ENCODE measurements around the gene NR4A1. TPM values are rescaled to one million over a fixed set of nuclear protein-coding genes. Genes with fewer than 3 reads are reported as not detected.

Gene NR4A1
- total and polyA plus RNA-seq, 2 of the 13 experiments (the other 11 are each of a cell fraction or from before 2014, with no cell fraction given), result 5.7 to 15.2 TPM

- CTCF ChIA-PET (ENCODE audit: low intra/inter-chr PET ratio, low total read pairs), result no interaction called here
- in situ Hi-C loops (cut with HindIII; ENCODE audit: extremely low pct_ligation_motif_present, low pct_unique_long_range_greater_than_20kb), result no loop called here
- BruUV-seq (replicated peaks), result no TSS peak
Measured at GRCh38 chr12:52096332-52097044, 45.2 kb downstream of the NR4A1 start.

GRCh38 chr12:52097045-52097666 lies 45.9 kb downstream of the NR4A1 start:
- H3K79me2 ChIP-seq (ENCODE audit: insufficient read depth, low read length), result no peaks in the 10 kb centered on the region
- H3K9me3 ChIP-seq (ENCODE audit: low read length), result no peaks in the 10 kb centered on the region
- BruUV-seq (replicated peaks), result no TSS peak
- POLR2A ChIA-PET, result no interaction called here
- FAIRE-seq (no peak), DNase-seq (ENCODE audit: low spot score) (no peak), ATAC-seq (no peak)
- CTCF ChIA-PET (ENCODE audit: low intra/inter-chr PET ratio, low total read pairs), result no interaction called here
- H3K4me1 ChIP-seq (ENCODE audit: insufficient read depth, low read length), result peaks cover 11% of the 10 kb centered on the region
- H3K27me3 ChIP-seq (ENCODE audit: control insufficient read depth in 1 of 2, insufficient read depth in 2 of 2, low read length in 2 of 2), result no peaks in the 10 kb centered on the region
- H3K27ac ChIP-seq (ENCODE audit: extremely low read length, insufficient read depth, low read length), result no peak overlapping the region
- 83% methylated on average over 19 of the region's 21 CpGs for WGBS (ENCODE audit: low lambda C conversion rate)
- no peak overlapping the region for H2AFZ ChIP-seq (ENCODE audit: low read length)
- in situ Hi-C loops (cut with HindIII; ENCODE audit: extremely low pct_ligation_motif_present, low pct_unique_long_range_greater_than_20kb) (no loop called here), intact Hi-C loops (cut with micrococcal nuclease; ENCODE audit: unreplicated experiment) (no loop called here)
- H3K4me2 ChIP-seq (ENCODE audit: low read depth, low read length), result no peak overlapping the region
- no peak overlapping the region for H3K9ac ChIP-seq (ENCODE audit: insufficient read depth, low read depth, low read length)
- H4K20me1 ChIP-seq (ENCODE audit: insufficient read depth, low read length), result no peaks in the 10 kb centered on the region
- H3K36me3 ChIP-seq (replicated peaks in 1 of 2; ENCODE audit: control insufficient read depth in 1 of 2, insufficient read depth in 2 of 2, low read length in 2 of 2), result no peaks in the 10 kb centered on the region
- H3K4me3 ChIP-seq (replicated peaks in 1 of 3; ENCODE audit: insufficient read depth in 1 of 3, low read depth in 2 of 3, low read length in 3 of 3), result no peak overlapping the region
- TF ChIP-seq ISL2 (CRISPR knock-in tag; IDR thresholded peaks at IDR 0.05), result no peak
- TF ChIP-seq RCOR2 (CRISPR knock-in tag; IDR thresholded peaks at IDR 0.05), result no peak
- no peak for TF ChIP-seq ZNF878 (CRISPR knock-in tag; IDR thresholded peaks at IDR 0.05)
- no peak for TF ChIP-seq ZKSCAN1 (IDR thresholded peaks at IDR 0.05; ENCODE audit: low read length)
- no peak for TF ChIP-seq HDAC1 (CRISPR knock-in tag; IDR thresholded peaks at IDR 0.05)
- TF ChIP-seq ZNF615 (CRISPR knock-in tag; IDR thresholded peaks at IDR 0.05; ENCODE audit: borderline replicate concordance), result no peak
- TF ChIP-seq RORA (CRISPR knock-in tag; IDR thresholded peaks at IDR 0.05), result no peak
- TF ChIP-seq ZMYM2 (CRISPR knock-in tag; IDR thresholded peaks at IDR 0.05), result no peak
- TF ChIP-seq ZNF142 (CRISPR knock-in tag; IDR thresholded peaks at IDR 0.05), result no peak
- no peak for TF ChIP-seq KAT2B (IDR thresholded peaks at IDR 0.05; ENCODE audit: borderline replicate concordance, low read depth, low read length)

More at GRCh38 chr12:52096332-52097044, 45.2 kb downstream of the NR4A1 start:
- 0 out of 2 replicates have a peak, but pooled peaks have one; percentile 57 for TF ChIP-seq SATB2 (CRISPR knock-in tag; IDR thresholded peaks at IDR 0.05)
- no peak for TF ChIP-seq SIN3B (IDR thresholded peaks at IDR 0.05; ENCODE audit: low read length)
- TF ChIP-seq EED (CRISPR knock-in tag; IDR thresholded peaks at IDR 0.05), result no peak
- TF ChIP-seq ZNF460 (CRISPR knock-in tag; IDR thresholded peaks at IDR 0.05; ENCODE audit: borderline replicate concordance), result no peak
- 0 out of 2 replicates have a peak, but pooled peaks have one; percentile 16 for TF ChIP-seq CEBPB (IDR thresholded peaks at IDR 0.05; ENCODE audit: borderline replicate concordance, low read depth, low read length)
- Histone ChIP-seq H2AFZ (ENCODE audit: low read length) (no peak overlapping the region), H4K20me1 (ENCODE audit: insufficient read depth, low read length) (no peaks in the 10 kb centered on the region), H3K4me1 (ENCODE audit: insufficient read depth, low read length) (peaks cover 17% of the 10 kb centered on the region), H3K9ac (ENCODE audit: insufficient read depth, low read depth, low read length) (no peak overlapping the region), H3K36me3 (replicated peaks in 1 of 2; ENCODE audit: control insufficient read depth in 1 of 2, insufficient read depth in 2 of 2, low read length in 2 of 2) (no peaks in the 10 kb centered on the region), H3K9me3 (ENCODE audit: low read length) (no peaks in the 10 kb centered on the region), H3K4me3 (replicated peaks in 1 of 3; ENCODE audit: insufficient read depth in 1 of 3, low read depth in 2 of 3, low read length in 3 of 3) (no peak overlapping the region), H3K79me2 (ENCODE audit: insufficient read depth, low read length) (no peaks in the 10 kb centered on the region), H3K27ac (ENCODE audit: extremely low read length, insufficient read depth, low read length) (no peak overlapping the region), H3K27me3 (ENCODE audit: control insufficient read depth in 1 of 2, insufficient read depth in 2 of 2, low read length in 2 of 2) (no peaks in the 10 kb centered on the region), H3K4me2 (ENCODE audit: low read depth, low read length) (no peak overlapping the region)
- POLR2A ChIA-PET, result no interaction called here
- FAIRE-seq (no peak), ATAC-seq (no peak), DNase-seq (ENCODE audit: low spot score) (no peak)
- WGBS (ENCODE audit: low lambda C conversion rate), result 79% methylated on average over 15 of the region's 15 CpGs
- intact Hi-C loops (cut with micrococcal nuclease; ENCODE audit: unreplicated experiment), result no loop called here

All from HepG2 (cell line).